ENCODE measurements around the gene CEBPE.

GRCh38 chr14:23158779-23159178 lies 39.7 kb upstream of the CEBPE start:
- TF ChIP-seq CTCF (IDR thresholded peaks at IDR 0.05; ENCODE audit: insufficient read depth, low read depth, low read length) (no peak), EZH2 (IDR thresholded peaks at IDR 0.05; ENCODE audit: insufficient read depth, low read length) (no peak)

Measured in astrocyte (in vitro differentiated cells and primary cell).